OCI-LY3 (cell line): Measurements from ENCODE around the gene HSF5.

ENCODE experiments used
- H2AFZ ChIP-seq: fragments of 200-600, 300-600 bp; shearing (Covaris generic); 2 replicates; pipeline ENCODE4 v1.6.0; 2014; ENCODE audit warnings: antibody characterized with exemption, low read depth, low read length
- H3K27ac ChIP-seq: fragments of 200-600, 300-600 bp; sonication (generic); 2 replicates; pipeline ENCODE4 v1.5.1; 2014; ENCODE audit warnings: mild to moderate bottlenecking, low read length, moderate library complexity, mixed read lengths
- H3K27me3 ChIP-seq: fragments of 200-600, 300-600 bp; sonication (generic); 2 replicates; pipeline ENCODE4 v1.6.1; 2014; ENCODE audit warnings: low read depth, low read length, mixed read lengths
- H3K36me3 ChIP-seq: fragments of 200-600, 300-600 bp; sonication (generic); replicated peaks from 2 replicates; pipeline ENCODE3; 2014; ENCODE audit warnings: low read depth, low read length, mixed read lengths
- H3K4me1 ChIP-seq: fragments of 300-600, 200-600 bp; sonication (generic); 2 replicates; pipeline ENCODE4 v1.6.1; 2014; ENCODE audit warnings: low read length, mixed read lengths
- H3K4me2 ChIP-seq: fragments of 200-600, 300-600 bp; sonication (generic); 2 replicates; pipeline ENCODE4 v1.6.1; 2014; ENCODE audit warnings: low read length, mixed read lengths
- H3K4me3 ChIP-seq: fragments of 300-600, 200-600 bp; sonication (generic); 2 replicates; pipeline ENCODE4 v1.5.1; 2014; ENCODE audit warnings: antibody characterized with exemption, mild to moderate bottlenecking, low read length, moderate library complexity
- H3K79me2 ChIP-seq: fragments of 300-600, 200-600 bp; shearing (Covaris generic); 2 replicates; pipeline ENCODE4 v1.6.1; 2014; ENCODE audit warnings: mild to moderate bottlenecking, low read length, mixed read lengths
- H3K9ac ChIP-seq: fragments of 300-600, 200-600 bp; shearing (Covaris generic); 2 replicates; pipeline ENCODE4 v1.6.0; 2014; ENCODE audit warnings: mild to moderate bottlenecking, low read length, moderate library complexity
- H3K9me3 ChIP-seq: fragments of 200-600, 300-600 bp; shearing (Covaris generic); 2 replicates; pipeline ENCODE4 v1.6.1; 2014; ENCODE audit warnings: low read length, mixed read lengths; ENCODE audit not compliant: insufficient read depth
- H4K20me1 ChIP-seq: fragments of 200-600, 300-600 bp; sonication (generic); 2 replicates; pipeline ENCODE4 v1.6.1; 2016; ENCODE audit warnings: low read length, mixed read lengths; ENCODE audit not compliant: insufficient read depth
- CTCF ChIP-seq: fragments of 200-600, 300-600 bp; sonication (generic); IDR thresholded peaks from 2 replicates; pipeline ENCODE4 v1.5.1; 2014; ENCODE audit warnings: antibody characterized with exemption, low read length, low read depth
- EZH2phosphoT487 ChIP-seq: fragments of 200-600 bp; shearing (Covaris generic); IDR thresholded peaks from 2 replicates; pipeline ENCODE4 v1.6.1; 2018; ENCODE audit warnings: antibody characterized with exemption, mixed run types, low read depth

HSF5 gene

GRCh38 chr17:58476812-58477211 is 11.4 kb downstream of the HSF5 start:
- H3K4me3 ChIP-seq = no peak overlapping the region
- no peak overlapping the region for H3K4me2 ChIP-seq
- H3K27me3 ChIP-seq = no peaks in the 10 kb centered on the region
- no peak overlapping the region for H3K9ac ChIP-seq
- H2AFZ ChIP-seq = no peak overlapping the region
- H3K36me3 ChIP-seq = peaks cover 3% of the 10 kb centered on the region
- no peak for TF ChIP-seq CTCF
- TF ChIP-seq EZH2phosphoT487 = no peak
- no peaks in the 10 kb centered on the region for H3K9me3 ChIP-seq
- H3K4me1 ChIP-seq = no peaks in the 10 kb centered on the region
- H3K27ac ChIP-seq = no peak overlapping the region
- H4K20me1 ChIP-seq = no peaks in the 10 kb centered on the region
- no peaks in the 10 kb centered on the region for H3K79me2 ChIP-seq

- Histone ChIP-seq H3K27me3 (no peaks in the 10 kb centered on the region), H3K27ac (no peak overlapping the region), H3K79me2 (no peaks in the 10 kb centered on the region), H4K20me1 (no peaks in the 10 kb centered on the region), H3K4me2 (no peak overlapping the region), H3K36me3 (peaks cover under 1% of the 10 kb centered on the region), H3K4me1 (no peaks in the 10 kb centered on the region), H2AFZ (no peak overlapping the region), H3K9ac (no peak overlapping the region), H3K4me3 (no peak overlapping the region), H3K9me3 (no peaks in the 10 kb centered on the region)
- TF ChIP-seq EZH2phosphoT487 = no peak
- TF ChIP-seq CTCF = no peak
Measured at GRCh38 chr17:58475985-58476384, 12.2 kb downstream of the HSF5 start.

- H3K9ac ChIP-seq = no peak overlapping the region
- no peaks in the 10 kb centered on the region for H4K20me1 ChIP-seq
- no peaks in the 10 kb centered on the region for H3K36me3 ChIP-seq
- no peaks in the 10 kb centered on the region for H3K4me1 ChIP-seq
- no peaks in the 10 kb centered on the region for H3K9me3 ChIP-seq
- H3K27ac ChIP-seq = no peak overlapping the region
- H3K4me2 ChIP-seq = no peak overlapping the region
- TF ChIP-seq CTCF (no peak), EZH2phosphoT487 (no peak)
- H2AFZ ChIP-seq = no peak overlapping the region
- no peaks in the 10 kb centered on the region for H3K27me3 ChIP-seq
- no peaks in the 10 kb centered on the region for H3K79me2 ChIP-seq
- no peak overlapping the region for H3K4me3 ChIP-seq
Measured at GRCh38 chr17:58470356-58470755, 17.9 kb downstream of the HSF5 start.

- H3K27me3 ChIP-seq = no peaks in the 10 kb centered on the region
- no peaks in the 10 kb centered on the region for H4K20me1 ChIP-seq
- H3K4me1 ChIP-seq = no peaks in the 10 kb centered on the region
- H2AFZ ChIP-seq = no peak overlapping the region
- no peak for TF ChIP-seq EZH2phosphoT487
- no peaks in the 10 kb centered on the region for H3K36me3 ChIP-seq
- H3K9me3 ChIP-seq = no peaks in the 10 kb centered on the region
- no peak overlapping the region for H3K9ac ChIP-seq
- no peak overlapping the region for H3K27ac ChIP-seq
- H3K79me2 ChIP-seq = no peaks in the 10 kb centered on the region
- H3K4me3 ChIP-seq = no peak overlapping the region
- no peak overlapping the region for H3K4me2 ChIP-seq
Measured at GRCh38 chr17:58468944-58469343, 19.3 kb downstream of the HSF5 start.

GRCh38 chr17:58455491-58455890 is 32.7 kb downstream of the HSF5 start:
- Histone ChIP-seq H2AFZ (no peak overlapping the region), H4K20me1 (no peaks in the 10 kb centered on the region), H3K36me3 (no peaks in the 10 kb centered on the region), H3K4me1 (no peaks in the 10 kb centered on the region), H3K79me2 (no peaks in the 10 kb centered on the region), H3K4me2 (no peak overlapping the region), H3K4me3 (no peak overlapping the region), H3K9me3 (no peaks in the 10 kb centered on the region), H3K27me3 (no peaks in the 10 kb centered on the region), H3K27ac (no peak overlapping the region), H3K9ac (no peak overlapping the region)
- no peak for TF ChIP-seq CTCF
- no peak for TF ChIP-seq EZH2phosphoT487
